Measurements from ENCODE around the gene DNAJA3. TPM values are rescaled to one million over a fixed set of nuclear protein-coding genes. Genes with fewer than 3 reads are reported as not detected.

DNAJA3 gene
- 8.4 TPM for total RNA-seq

DNA sequence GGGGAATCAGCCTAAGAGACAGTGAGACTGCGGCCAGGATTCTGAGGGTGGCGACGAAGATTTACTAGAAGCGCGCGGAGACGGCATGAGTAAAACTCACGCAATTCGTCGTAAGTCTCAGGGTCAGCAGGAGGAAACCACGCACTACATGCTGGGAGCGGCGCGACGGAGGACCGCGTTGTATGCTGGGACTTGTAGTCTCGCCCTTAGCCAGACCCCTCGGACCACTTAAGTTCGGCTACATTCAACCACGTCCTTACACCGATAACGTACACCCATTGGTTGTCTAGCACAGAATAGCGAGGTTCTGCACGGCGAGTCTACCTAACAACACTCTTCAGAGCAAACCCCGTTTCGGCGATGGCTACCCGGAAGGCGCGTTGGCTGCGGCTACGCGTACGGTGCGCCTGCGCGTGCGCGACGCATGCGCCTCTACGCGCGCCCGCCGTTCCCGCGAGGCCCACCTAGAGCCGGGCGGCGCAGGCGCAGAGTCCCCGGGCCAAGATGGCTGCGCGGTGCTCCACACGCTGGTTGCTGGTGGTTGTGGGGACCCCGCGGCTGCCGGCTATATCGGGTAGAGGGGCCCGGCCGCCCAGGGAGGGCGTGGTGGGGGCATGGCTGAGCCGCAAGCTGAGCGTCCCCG, at the start of gene DNAJA3:
TSS of gene DNAJA3 (plus strand) at position 491 of the 643 bp plus-strand sequence. CDS start at position 505, 14 bp downstream.
- H3K27me3 ChIP-seq (ENCODE audit: insufficient read depth, low read length): no peaks in the 10 kb centered on the region
- H3K9me3 ChIP-seq (ENCODE audit: low read depth, low read length): no peaks in the 10 kb centered on the region
- H3K4me3 ChIP-seq (ENCODE audit: low read length): peak within 1 kb of the TSS; percentile 89

DNA sequence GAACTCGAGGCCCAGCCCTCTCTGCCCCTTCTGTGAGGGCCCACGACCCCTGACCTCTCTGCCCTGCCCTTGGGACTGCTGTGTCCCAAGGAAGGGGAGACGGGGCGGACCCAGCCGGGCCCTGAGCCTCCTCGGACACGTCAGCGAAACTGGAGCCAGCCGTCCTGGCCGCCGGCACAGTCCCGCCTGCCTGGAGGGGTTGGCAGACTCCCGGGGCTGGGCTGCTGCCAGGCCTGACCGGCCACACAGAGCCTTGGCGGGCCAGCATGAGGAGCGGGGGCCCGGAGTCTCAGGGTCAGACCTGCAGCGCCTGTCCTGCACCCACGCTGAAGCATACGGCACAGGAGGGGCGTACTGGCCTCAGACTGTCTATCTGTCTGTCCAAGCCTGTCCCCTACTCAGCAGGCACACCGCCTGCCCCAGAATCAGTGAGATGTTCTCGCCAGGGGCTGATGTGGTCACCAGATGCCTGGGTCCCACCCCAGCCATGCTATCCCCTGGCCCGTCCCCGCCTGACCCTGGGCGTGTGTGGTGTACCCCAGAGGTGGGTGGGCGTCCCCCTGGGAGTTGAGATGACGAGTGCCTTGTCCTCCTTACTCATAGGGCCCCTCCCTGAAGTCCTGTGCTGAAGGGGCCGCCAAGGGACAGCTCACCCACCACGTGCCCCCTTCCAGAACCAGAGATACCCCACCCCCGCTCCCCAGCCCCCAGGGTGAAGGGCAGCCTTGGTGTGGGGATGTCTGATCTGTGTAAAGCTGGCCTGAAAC, 49.4 kb upstream of the DNAJA3 start:
- Histone ChIP-seq H3K4me1 (ENCODE audit: insufficient read depth, low read length) (peaks cover 22% of the 10 kb centered on the region), H3K9me3 (ENCODE audit: low read depth, low read length) (no peaks in the 10 kb centered on the region), H3K27me3 (ENCODE audit: insufficient read depth, low read length) (no peaks in the 10 kb centered on the region), H3K4me3 (ENCODE audit: low read length) (no peak overlapping the region)

More for the DNA sequence above, at the start of gene DNAJA3:
- peaks cover 34% of the 10 kb centered on the region for H3K4me1 ChIP-seq (ENCODE audit: insufficient read depth, low read length)

DNA sequence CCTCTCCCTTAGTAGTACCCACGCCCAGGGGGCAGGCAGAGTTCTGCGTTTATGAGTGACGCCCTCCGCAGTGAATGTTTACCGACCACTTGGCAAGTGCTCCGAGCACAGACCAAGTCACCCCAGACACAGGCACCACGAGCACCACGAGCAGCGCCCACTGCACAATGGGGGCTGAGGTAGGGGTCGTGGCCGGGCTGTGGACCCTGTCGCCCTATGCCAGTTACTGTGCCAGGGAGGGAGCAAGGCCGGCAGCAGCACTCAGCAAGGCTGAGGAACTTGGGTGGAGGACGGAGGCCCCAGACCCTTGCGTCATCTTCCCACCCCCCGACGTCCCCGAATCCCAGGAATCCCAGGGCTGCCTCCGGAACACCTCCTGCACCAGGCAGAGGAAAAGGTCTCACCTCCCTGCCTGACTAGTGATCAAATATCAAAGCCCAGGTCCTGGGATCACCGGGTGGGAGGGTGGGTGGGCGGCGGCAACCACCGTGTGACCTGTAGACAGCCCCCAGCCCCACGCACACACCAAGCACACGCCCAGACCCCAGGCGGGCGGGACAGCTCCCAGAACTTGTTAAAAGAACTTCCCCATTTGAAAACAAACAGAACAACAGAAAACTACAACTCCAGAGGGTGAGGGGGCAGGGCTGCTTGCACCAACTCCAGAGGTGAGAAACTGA, 48.6 kb upstream of the DNAJA3 start:
- Histone ChIP-seq H3K9me3 (ENCODE audit: low read depth, low read length) (no peaks in the 10 kb centered on the region), H3K4me1 (ENCODE audit: insufficient read depth, low read length) (peaks cover 17% of the 10 kb centered on the region), H3K4me3 (ENCODE audit: low read length) (no peak overlapping the region), H3K27me3 (ENCODE audit: insufficient read depth, low read length) (no peaks in the 10 kb centered on the region)

- H3K4me3 ChIP-seq (ENCODE audit: low read length): no peak overlapping the region
- H3K4me1 ChIP-seq (ENCODE audit: insufficient read depth, low read length): peaks cover 11% of the 10 kb centered on the region
- no peaks in the 10 kb centered on the region for H3K27me3 ChIP-seq (ENCODE audit: insufficient read depth, low read length)
- H3K9me3 ChIP-seq (ENCODE audit: low read depth, low read length): no peaks in the 10 kb centered on the region
Measured at GRCh38 chr16:4377573-4378154, 48.0 kb upstream of the DNAJA3 start.

- H3K27me3 ChIP-seq (ENCODE audit: insufficient read depth, low read length): no peaks in the 10 kb centered on the region
- H3K4me3 ChIP-seq (ENCODE audit: low read length): no peak overlapping the region
- no peaks in the 10 kb centered on the region for H3K9me3 ChIP-seq (ENCODE audit: low read depth, low read length)
- peaks cover 6% of the 10 kb centered on the region for H3K4me1 ChIP-seq (ENCODE audit: insufficient read depth, low read length)
Measured at GRCh38 chr16:4378161-4378666, 47.5 kb upstream of the DNAJA3 start.

DNA sequence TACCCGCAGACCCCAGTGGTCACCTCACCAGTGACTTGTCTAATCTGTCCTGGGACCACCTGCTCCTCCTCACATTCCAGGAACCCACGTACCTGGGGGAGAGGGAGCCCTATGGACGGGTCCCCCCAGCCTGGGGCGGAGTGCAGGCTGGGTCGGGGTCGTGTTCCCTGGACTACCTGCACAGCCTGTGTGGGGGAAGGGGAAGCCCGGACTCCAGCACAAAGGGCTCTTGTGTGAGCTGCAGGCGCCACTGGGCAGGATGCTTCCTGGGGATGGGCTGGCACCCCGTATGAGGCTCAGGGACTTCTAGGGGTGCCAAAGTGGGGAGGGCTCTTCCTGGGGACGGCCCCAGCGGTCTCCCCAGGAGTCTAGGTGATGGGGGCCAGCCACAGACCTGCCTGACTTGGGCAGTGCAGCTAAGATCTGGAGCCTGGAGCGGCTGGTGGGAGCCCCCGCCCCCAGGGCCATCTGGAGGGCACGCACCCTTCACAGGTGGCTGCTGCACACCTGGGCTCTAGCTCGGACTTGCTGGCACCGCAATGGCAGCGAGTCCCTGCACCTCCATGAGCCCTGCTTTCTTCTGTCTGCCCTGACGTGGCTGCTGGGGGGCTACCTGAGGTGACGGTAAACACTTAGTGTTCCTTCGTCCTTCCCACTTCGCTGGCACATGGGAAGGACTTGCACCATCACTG, 46.5 kb upstream of the DNAJA3 start:
- Histone ChIP-seq H3K4me1 (ENCODE audit: insufficient read depth, low read length) (no peaks in the 10 kb centered on the region), H3K9me3 (ENCODE audit: low read depth, low read length) (no peaks in the 10 kb centered on the region), H3K27me3 (ENCODE audit: insufficient read depth, low read length) (no peaks in the 10 kb centered on the region), H3K4me3 (ENCODE audit: low read length) (no peak overlapping the region)

DNA sequence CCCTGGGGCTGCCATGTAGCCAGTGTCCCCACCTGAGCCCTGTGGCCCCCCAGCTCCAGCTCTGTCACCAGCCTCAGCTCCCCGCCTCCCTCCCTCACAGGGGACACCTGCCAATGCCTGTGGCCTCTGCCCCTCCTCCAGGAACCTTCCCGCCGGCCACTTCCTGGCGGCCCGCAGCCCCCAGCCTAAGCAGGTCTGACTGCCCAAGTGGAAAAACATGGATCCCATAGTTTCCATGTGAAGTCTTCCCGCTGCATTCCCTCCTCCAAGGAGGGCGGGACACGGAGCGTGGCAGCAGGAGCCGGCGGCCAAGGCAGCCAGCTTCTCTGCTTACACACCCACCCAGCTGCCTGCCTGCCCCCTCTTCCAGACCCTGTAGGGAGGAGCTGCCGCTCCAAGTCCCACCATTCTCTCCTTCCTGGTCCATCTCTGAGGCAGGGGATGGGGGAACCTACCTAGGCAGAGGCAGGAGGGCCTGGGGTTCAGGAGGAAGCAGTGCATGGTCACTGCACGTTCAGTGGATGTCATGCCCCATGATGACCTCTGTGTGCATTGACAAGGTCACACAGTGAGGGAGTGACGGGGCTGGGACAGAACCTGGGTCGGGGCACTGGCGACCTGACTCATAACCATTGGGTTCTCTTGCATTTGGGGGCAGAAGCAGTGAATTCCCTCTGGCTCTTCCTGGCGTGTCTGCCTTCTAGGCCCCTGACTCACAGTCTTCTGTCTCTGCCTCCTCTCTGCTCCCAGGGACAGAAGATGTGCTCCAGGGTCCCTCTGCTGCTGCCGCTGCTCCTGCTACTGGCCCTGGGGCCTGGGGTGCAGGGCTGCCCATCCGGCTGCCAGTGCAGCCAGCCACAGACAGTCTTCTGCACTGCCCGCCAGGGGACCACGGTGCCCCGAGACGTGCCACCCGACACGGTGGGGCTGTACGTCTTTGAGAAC, 45.3 kb upstream of the DNAJA3 start:
- Histone ChIP-seq H3K4me1 (ENCODE audit: insufficient read depth, low read length) (no peaks in the 10 kb centered on the region), H3K9me3 (ENCODE audit: low read depth, low read length) (no peaks in the 10 kb centered on the region), H3K4me3 (ENCODE audit: low read length) (no peak overlapping the region), H3K27me3 (ENCODE audit: insufficient read depth, low read length) (no peaks in the 10 kb centered on the region)

DNA sequence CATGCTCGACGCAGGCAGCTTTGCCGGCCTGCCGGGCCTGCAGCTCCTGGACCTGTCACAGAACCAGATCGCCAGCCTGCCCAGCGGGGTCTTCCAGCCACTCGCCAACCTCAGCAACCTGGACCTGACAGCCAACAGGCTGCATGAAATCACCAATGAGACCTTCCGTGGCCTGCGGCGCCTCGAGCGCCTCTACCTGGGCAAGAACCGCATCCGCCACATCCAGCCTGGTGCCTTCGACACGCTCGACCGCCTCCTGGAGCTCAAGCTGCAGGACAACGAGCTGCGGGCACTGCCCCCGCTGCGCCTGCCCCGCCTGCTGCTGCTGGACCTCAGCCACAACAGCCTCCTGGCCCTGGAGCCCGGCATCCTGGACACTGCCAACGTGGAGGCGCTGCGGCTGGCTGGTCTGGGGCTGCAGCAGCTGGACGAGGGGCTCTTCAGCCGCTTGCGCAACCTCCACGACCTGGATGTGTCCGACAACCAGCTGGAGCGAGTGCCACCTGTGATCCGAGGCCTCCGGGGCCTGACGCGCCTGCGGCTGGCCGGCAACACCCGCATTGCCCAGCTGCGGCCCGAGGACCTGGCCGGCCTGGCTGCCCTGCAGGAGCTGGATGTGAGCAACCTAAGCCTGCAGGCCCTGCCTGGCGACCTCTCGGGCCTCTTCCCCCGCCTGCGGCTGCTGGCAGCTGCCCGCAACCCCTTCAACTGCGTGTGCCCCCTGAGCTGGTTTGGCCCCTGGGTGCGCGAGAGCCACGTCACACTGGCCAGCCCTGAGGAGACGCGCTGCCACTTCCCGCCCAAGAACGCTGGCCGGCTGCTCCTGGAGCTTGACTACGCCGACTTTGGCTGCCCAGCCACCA, 44.4 kb upstream of the DNAJA3 start:
- Histone ChIP-seq H3K4me1 (ENCODE audit: insufficient read depth, low read length) (no peaks in the 10 kb centered on the region), H3K4me3 (ENCODE audit: low read length) (no peak overlapping the region), H3K27me3 (ENCODE audit: insufficient read depth, low read length) (no peaks in the 10 kb centered on the region), H3K9me3 (ENCODE audit: low read depth, low read length) (no peaks in the 10 kb centered on the region)

DNA sequence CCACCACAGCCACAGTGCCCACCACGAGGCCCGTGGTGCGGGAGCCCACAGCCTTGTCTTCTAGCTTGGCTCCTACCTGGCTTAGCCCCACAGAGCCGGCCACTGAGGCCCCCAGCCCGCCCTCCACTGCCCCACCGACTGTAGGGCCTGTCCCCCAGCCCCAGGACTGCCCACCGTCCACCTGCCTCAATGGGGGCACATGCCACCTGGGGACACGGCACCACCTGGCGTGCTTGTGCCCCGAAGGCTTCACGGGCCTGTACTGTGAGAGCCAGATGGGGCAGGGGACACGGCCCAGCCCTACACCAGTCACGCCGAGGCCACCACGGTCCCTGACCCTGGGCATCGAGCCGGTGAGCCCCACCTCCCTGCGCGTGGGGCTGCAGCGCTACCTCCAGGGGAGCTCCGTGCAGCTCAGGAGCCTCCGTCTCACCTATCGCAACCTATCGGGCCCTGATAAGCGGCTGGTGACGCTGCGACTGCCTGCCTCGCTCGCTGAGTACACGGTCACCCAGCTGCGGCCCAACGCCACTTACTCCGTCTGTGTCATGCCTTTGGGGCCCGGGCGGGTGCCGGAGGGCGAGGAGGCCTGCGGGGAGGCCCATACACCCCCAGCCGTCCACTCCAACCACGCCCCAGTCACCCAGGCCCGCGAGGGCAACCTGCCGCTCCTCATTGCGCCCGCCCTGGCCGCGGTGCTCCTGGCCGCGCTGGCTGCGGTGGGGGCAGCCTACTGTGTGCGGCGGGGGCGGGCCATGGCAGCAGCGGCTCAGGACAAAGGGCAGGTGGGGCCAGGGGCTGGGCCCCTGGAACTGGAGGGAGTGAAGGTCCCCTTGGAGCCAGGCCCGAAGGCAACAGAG, 43.5 kb upstream of the DNAJA3 start:
- Histone ChIP-seq H3K9me3 (ENCODE audit: low read depth, low read length) (no peaks in the 10 kb centered on the region), H3K4me3 (ENCODE audit: low read length) (no peak overlapping the region), H3K4me1 (ENCODE audit: insufficient read depth, low read length) (no peaks in the 10 kb centered on the region), H3K27me3 (ENCODE audit: insufficient read depth, low read length) (no peaks in the 10 kb centered on the region)

DNA sequence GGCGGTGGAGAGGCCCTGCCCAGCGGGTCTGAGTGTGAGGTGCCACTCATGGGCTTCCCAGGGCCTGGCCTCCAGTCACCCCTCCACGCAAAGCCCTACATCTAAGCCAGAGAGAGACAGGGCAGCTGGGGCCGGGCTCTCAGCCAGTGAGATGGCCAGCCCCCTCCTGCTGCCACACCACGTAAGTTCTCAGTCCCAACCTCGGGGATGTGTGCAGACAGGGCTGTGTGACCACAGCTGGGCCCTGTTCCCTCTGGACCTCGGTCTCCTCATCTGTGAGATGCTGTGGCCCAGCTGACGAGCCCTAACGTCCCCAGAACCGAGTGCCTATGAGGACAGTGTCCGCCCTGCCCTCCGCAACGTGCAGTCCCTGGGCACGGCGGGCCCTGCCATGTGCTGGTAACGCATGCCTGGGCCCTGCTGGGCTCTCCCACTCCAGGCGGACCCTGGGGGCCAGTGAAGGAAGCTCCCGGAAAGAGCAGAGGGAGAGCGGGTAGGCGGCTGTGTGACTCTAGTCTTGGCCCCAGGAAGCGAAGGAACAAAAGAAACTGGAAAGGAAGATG, 42.8 kb upstream of the DNAJA3 start:
- Histone ChIP-seq H3K4me1 (ENCODE audit: insufficient read depth, low read length) (no peaks in the 10 kb centered on the region), H3K4me3 (ENCODE audit: low read length) (no peak overlapping the region)

GRCh38 chr16:4383591-4384444, 41.9 kb upstream of the DNAJA3 start:
- H3K4me3 ChIP-seq (ENCODE audit: low read length): no peak overlapping the region
- H3K9me3 ChIP-seq (ENCODE audit: low read depth, low read length): no peaks in the 10 kb centered on the region
- no peaks in the 10 kb centered on the region for H3K27me3 ChIP-seq (ENCODE audit: insufficient read depth, low read length)
- no peaks in the 10 kb centered on the region for H3K4me1 ChIP-seq (ENCODE audit: insufficient read depth, low read length)

More for the DNA sequence above, 42.8 kb upstream of the DNAJA3 start:
- Histone ChIP-seq H3K27me3 (ENCODE audit: insufficient read depth, low read length) (no peaks in the 10 kb centered on the region), H3K9me3 (ENCODE audit: low read depth, low read length) (no peaks in the 10 kb centered on the region)
